HG03025 (cell line): ENCODE measurements around the gene ADGRL2.

ENCODE experiments used
- ATAC-seq: cut with Tn5 transposase; IDR thresholded peaks from one replicate; pipeline ENCODE4 v1.9.1; 2021; ENCODE audit warnings: mild to moderate bottlenecking, moderate library complexity; ENCODE audit not compliant: unreplicated experiment, low FRiP score

Gene ADGRL2

GRCh38 chr1:81805537-81806431, 5.0 kb downstream of the ADGRL2 start:
- no peak for ATAC-seq

GRCh38 chr1:81806432-81806770, 5.7 kb downstream of the ADGRL2 start:
- no peak for ATAC-seq

GRCh38 chr1:81808760-81809159, 8.0 kb downstream of the ADGRL2 start:
- ATAC-seq = no peak

GRCh38 chr1:81809808-81810207, 9.1 kb downstream of the ADGRL2 start:
- no peak for ATAC-seq

- ATAC-seq = no peak
These were observed 11.1 kb downstream of the ADGRL2 start for GRCh38 chr1:81811757-81812371.

GRCh38 chr1:81812712-81813111, 12.0 kb downstream of the ADGRL2 start:
- no peak for ATAC-seq

GRCh38 chr1:81813691-81814090, 13.0 kb downstream of the ADGRL2 start:
- ATAC-seq = no peak

GRCh38 chr1:81819613-81820012, 18.9 kb downstream of the ADGRL2 start:
- no peak for ATAC-seq

GRCh38 chr1:81820765-81821164, 20.0 kb downstream of the ADGRL2 start:
- ATAC-seq = no peak

GRCh38 chr1:81823082-81823481, 22.3 kb downstream of the ADGRL2 start:
- no peak for ATAC-seq

- ATAC-seq = no peak
These were observed 24.0 kb downstream of the ADGRL2 start for GRCh38 chr1:81824759-81825158.

- ATAC-seq = no peak
These were observed 27.2 kb downstream of the ADGRL2 start for GRCh38 chr1:81827942-81828341.

- ATAC-seq = no peak
These were observed 31.8 kb downstream of the ADGRL2 start for GRCh38 chr1:81832573-81832972.

GRCh38 chr1:81833722-81834121, 33.0 kb downstream of the ADGRL2 start:
- no peak for ATAC-seq

- no peak for ATAC-seq
These were observed 33.5 kb downstream of the ADGRL2 start for GRCh38 chr1:81834268-81834667.

GRCh38 chr1:81834921-81835698, 34.4 kb downstream of the ADGRL2 start:
- ATAC-seq = no peak

- ATAC-seq = no peak
These were observed 35.4 kb downstream of the ADGRL2 start for GRCh38 chr1:81836007-81836626.

GRCh38 chr1:81838600-81839218, 38.0 kb downstream of the ADGRL2 start:
- ATAC-seq = no peak

GRCh38 chr1:81840805-81841204, 40.1 kb downstream of the ADGRL2 start:
- no peak for ATAC-seq

- ATAC-seq = no peak
These were observed 41.1 kb downstream of the ADGRL2 start for GRCh38 chr1:81841795-81842194.
